GM04504 (cell line): Measurements from ENCODE around the gene PTCH1.

Experiments
- DNase-seq: peaks from one replicate; pipeline ENCODE4 v3.0.0-alpha.2; 2012; ENCODE audit warnings: low read depth

The PTCH1 gene

DNA sequence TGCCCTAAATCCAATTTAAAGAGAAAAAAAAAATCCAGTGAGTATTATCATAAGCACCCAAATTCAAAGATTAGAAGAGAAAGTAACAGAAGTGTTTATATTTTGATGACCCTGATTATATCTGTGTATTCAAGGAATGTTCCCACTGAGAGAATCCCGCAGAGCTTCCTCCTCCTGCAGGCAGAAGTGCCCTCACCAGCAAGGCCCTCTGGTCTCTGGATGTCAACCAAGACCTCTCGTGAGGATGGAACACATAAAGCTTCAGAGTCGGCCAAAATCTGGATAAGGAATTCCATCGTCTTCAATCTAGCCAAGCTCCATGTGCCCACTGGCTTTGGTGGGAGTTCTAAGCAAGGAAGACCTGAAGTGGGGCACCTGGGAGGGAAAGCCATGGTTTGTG lies 18.1 kb downstream of the PTCH1 start:
- DNase-seq, result no peak

- no peak for DNase-seq
Observed at GRCh38 chr9:95497772-95498171, 19.0 kb downstream of the PTCH1 start.

DNA sequence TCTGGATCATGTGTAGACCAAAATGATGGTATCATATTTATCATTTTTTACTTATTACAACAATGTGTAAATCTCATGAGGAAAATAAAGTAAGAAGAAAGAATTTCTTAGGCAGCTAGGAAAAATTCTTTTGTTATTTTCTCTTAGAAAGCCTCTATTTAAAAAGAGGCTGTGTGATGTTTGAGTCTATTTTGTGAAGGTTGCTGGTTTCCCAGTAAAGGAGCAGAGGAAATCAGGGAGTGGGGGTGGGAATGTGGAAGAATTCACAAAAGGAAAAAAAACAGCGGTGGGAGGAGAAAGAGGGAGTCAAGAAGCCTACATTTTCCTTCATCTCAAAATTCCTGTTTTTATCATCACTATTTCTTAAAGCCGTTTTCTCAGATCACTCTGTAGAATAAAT lies 20.1 kb downstream of the PTCH1 start:
- no peak for DNase-seq

DNA sequence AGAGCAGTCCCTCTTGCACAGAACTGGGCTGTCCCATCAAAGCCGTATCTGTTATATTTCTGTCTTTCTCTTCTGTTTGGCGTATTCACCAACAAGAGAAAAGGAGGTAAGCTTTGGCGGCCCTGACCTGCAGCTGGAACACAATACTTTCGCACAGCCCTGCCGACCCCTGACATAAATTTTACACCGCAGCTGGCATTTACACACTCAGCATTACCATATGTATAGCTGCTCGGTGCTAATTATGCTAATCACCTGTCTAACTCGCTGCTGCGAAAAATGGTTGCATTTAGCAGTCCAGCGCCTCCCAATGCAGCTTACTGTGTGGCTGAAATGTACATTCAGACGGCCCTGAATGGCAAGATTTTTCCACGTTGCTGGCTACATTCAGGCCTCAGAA lies 20.8 kb downstream of the PTCH1 start:
- no peak for DNase-seq

DNA sequence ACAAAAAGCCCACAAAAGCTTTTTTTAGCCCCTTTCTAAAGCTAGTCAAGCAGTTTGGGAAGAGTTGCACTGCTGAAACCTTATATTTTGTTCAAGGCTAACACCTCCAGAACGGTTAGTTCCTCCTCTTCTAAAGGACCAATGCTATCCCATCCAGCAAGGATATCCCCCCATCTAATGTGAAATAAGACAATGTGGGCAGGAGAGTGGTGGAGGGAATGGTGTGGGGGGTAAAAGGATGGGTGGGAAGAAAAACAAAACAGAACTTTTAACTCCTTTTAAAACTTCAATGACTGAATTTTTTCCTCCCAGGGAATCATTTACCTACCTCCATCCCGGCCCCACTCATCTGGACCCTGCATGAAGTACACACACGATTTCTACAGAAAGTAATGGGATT lies 21.2 kb downstream of the PTCH1 start:
- no peak for DNase-seq

DNA sequence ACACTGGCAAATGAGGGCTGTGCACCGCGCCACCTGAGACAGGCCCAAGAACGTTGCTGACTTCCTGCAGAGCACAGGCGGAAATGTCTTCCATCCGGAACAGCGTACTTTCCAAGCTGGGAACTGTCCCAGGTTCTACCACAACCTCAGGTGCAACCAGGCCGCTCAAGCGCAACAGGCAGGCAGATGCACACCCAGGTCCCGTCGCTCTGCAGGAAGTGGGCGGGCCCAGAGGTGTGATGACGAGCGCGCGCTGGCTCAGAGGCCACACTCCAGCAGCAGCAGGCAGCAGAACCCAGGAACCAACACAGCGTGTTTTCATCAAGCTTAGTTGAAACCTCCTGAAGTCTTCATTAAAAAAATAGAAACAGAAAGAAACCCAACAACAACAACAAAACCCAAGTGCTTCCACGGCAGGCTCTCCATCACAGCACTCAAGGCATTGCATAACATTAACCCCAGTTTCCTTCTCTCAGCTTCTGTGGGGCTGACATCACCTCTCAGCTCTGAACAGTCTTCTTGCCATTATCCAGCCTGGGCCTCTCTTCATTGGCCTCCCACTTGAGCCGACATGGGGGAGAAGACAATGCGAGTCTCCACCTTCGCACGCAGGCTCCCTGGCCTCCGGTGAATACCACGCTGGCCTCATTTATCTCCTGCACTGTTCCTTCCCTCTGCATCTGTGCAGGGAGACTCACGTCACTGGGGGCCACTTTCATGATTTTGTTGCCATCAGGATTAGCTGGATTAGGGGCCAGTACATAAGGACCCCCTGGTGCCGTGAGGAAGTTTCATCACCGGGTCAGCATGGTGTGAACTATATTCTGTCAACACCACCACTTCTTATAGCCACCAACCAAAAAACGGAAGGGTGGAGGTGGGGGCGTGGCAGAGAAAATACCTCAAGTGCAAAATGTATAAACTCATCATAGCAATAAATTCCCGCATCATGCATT lies 22.1 kb downstream of the PTCH1 start:
- DNase-seq, result no peak

DNA sequence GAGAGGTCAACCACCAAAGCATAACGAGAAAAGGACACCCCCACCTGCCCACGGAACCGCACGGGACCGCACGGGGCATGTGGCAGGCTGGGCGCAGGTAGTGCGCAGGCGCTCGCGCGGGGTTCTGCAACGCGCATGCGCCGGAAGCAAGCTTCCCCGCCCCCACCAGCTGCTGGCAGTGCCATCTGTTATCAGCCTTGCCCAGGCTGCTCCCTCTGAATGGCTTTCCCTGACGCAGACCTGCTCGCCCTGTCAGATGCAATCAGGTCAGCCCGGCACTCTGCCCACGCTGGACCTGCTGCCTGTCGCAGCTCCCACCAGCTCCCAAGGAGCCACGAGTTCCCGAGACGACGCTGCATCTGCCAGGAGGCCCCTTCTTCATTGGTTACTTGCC lies 22.8 kb downstream of the PTCH1 start:
- DNase-seq, result no peak

DNA sequence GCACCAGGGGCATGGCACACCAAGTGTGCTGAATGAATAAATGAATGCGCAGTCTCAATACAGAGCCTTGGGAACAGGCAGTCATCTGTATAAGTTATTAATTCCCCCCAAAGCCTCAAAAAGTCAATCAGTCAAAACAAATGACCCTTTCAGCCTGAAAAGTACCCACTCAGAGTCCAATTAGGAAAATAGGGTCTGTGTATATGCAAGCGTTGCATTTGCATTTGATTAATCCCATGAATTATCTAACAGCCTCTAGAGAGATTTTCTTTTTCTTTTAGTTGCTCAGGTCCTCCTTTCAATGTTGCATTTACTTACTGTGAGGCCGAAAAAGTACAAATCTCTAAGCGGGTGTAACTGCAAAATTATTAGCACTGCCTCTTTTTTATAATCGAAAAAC lies 23.4 kb downstream of the PTCH1 start:
- no peak for DNase-seq

DNA sequence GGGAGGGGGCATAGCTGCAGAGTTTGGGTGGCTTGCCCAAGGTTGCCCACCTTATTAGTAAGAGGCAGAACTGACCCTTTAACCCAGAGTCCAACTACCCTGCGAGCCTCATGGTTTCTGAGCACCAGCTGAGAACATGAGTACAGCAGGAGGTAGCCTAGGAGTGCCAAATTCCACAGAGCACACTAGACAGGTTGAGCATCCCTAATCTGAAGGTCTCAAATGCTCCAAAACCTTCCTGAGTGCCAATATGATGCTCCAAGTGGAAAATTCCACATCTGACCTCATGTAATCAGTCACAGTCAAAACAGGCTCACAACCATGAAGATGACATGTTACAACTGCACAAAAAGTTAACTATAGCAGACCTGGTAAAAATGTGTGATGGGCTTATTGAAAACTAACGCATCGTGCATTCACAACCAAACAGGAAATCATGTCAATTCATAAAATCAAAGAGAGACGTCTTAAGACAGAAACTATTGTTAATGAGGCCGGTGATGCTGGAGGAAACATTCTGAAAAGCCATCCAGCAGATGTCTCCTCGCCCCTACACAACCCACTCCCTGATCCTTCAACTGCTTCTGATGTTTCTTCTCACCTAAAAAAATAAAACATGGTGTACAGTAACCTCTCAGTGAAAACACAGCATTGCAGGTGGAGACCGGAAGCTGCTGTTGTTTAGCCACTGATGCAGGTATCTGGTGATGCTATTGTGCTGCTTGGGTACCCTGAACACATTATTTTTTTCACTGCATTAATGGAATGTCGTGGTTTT lies 25.0 kb downstream of the PTCH1 start:
- no peak for DNase-seq

DNA sequence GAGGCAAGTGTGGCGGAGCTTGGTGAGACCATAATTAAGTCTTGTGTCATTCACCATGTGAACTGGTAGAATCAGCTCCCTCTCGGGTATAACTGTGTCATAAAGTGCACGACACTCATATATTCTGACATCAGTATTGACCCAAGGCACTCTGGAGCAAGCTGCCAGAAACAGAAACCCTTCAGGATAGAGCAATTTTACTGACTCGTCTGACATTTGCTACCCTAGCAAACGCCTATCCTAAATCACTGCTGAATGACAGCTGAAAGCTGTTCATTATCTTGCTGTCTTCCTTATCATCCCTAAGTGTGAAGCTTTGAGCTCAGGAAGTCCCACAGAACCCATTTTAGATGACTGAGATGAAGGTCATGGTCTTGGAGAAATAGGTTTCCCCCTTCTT lies 27.8 kb downstream of the PTCH1 start:
- DNase-seq, result no peak

DNA sequence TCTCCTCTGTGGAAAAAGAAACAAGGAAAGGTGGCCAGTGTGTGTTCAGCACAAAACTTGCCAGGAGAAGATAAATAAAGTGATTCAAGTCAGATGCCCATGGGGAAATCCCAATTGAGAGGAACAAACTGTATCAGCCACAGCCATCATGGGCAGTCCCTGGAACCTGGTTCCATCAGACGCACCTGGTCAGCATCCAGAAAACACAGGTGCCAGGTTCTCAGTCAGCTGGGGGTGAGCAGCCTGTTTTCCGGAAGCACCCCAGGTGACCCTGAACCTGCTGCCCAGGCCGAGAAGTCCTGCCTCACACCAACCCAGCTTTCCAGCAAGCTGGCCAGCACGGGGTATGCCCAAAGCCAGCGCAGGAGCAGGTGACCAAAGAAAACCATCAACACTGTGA lies 30.5 kb downstream of the PTCH1 start:
- DNase-seq, result no peak

DNA sequence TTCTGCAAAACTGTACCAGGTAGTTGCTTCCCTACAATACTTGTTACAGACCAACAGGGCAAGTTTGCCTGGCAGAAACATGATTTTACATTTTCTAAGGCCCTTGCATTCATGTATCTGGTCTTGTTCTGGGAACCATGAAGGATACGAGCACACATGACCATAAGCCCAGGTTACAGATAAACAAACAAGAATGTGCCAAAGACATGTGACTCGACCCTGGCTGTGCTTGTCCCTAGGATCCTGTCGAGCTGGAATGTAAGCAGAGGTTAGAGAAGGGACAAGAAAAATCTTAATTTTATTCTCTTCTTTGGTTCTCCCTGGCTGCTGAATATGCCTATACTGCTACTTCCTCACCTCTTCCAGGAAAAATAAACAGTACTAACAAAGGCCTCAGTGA lies 32.5 kb downstream of the PTCH1 start:
- DNase-seq, result no peak

- no peak for DNase-seq
Observed at GRCh38 chr9:95483431-95483830, 33.3 kb downstream of the PTCH1 start.

DNA sequence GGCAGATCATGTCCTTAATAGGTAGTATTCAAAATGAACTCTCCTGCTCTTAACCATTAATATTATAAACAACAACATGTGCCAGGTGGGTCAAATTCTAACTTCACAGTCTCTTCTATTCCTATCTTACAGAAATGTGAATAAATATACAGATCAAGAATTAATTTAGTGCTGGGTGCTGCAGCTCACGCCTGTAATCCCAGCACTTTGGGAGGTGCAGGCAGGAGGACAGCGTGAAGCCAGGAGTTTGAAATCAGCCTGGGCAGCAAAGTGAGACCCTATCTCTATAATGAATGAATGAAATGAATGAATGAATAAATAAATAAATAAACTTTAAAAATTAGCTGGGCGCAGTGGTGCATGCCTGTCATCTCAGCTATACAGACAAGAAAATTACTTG lies 34.1 kb downstream of the PTCH1 start:
- DNase-seq, result no peak

GRCh38 chr9:95481000-95481399 lies 35.8 kb downstream of the PTCH1 start:
- no peak for DNase-seq

DNA sequence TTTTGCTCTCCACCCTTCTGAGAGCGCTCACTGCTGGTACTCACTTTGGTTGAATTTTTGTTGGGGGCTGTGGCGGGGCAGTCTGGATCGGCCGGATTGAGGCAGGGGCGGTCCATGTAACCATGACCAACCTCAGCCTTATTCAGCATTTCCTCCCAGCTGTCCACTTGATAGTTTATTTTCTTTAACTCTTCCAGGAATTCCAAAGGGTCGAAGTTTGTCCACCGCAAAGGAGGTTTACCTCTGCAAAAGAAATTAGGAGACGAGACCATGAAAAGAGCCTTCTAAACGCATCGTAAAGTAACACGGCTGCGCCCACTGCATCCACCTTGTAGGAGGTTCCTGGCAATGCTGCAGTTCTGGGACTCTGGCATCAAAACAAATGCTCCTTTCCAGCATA lies 36.4 kb downstream of the PTCH1 start:
- DNase-seq, result no peak

DNA sequence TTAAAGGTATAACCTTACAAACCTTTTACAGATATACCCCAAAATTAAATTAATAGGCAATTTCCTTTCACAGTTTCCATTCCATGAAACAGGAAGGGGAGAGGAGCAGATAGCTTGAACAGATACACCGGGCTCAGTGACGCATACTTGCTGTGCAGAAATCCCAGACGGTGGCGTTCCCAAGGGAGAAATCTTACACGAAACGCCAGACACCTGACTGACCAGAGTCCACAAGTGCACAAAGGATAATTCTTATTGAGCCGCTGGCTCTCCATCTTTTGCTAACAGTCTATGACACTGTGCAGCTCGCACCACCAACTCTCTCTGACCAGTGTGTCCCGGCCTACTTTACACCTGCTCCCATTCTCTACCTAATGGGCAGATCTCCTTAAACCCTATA lies 37.4 kb downstream of the PTCH1 start:
- DNase-seq, result no peak

GRCh38 chr9:95478335-95478734 lies 38.4 kb downstream of the PTCH1 start:
- DNase-seq, result no peak

DNA sequence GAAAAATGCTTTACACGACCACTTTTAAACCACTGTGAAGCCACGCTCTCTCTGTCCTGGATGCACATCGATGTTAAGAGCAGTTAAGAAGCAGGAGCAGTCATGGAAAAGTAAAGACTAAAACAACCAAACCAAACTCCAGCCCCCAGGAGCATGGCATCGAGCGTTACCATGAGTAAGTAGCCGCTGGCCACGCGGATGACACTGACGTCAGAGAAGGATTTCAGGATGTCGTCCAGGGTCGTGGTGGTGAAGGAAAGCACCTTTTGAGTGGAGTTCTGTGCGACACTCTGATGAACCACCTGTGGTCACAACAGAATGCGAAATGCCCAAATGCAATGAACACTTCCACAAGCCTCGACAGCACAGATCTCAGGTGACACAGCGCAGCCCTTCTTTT lies 38.9 kb downstream of the PTCH1 start:
- DNase-seq, result no peak

DNA sequence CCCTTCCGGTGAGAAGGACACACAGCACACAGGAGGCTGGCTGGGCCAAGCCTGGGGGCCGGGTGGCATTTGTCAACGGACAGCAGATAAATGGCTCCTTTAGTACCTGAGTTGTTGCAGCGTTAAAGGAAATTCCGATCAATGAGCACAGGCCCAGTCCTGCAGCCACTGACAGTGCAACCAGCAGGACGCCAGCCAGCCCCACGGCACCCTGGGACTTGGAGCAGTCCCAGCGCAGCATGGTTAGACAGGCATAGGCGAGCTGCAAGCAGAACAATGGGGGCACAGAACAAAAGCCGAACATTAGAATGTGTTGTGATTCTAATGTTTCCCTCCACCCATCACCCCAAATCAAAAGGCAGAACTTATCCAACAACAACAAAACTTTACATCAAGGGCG lies 39.3 kb downstream of the PTCH1 start:
- no peak for DNase-seq

- DNase-seq, result no peak
Observed at GRCh38 chr9:95468791-95469190, 48.0 kb downstream of the PTCH1 start.

DNA sequence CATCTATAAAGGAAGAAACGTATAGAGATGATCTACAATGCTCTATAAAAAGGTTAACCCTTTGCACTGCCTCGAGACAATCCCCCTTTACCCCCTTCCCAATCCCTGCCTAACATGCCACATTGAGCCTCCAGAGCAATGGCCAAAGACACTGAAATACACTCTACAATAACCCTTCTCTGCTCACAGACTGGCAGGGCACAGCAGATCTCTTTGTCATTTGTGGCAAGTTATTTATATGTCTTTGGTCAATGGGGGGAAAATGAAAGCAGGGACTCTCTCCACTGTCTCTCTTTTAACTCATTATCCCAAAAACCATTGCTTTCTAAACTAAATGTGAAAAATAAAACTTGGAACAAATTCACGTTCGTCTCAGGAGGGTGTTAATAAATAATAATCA lies 51.7 kb downstream of the PTCH1 start:
- no peak for DNase-seq
